Measurements from ENCODE around the gene TTC7B. TPM values are rescaled to one million over a fixed set of nuclear protein-coding genes. Genes with fewer than 3 reads are reported as not detected.

Gene TTC7B
- total RNA-seq, 2 experiments from 2014 or later: 5.6 to 7.8 TPM

- Mint-ChIP-seq H3K9me3 (no peaks in the 10 kb centered on the region), H3K27ac (no peak overlapping the region), H3K4me3 (no peak overlapping the region), H3K36me3 (ENCODE audit: low read depth) (no peaks in the 10 kb centered on the region), H3K4me1 (ENCODE audit: low read depth) (peaks cover 6% of the 10 kb centered on the region), H3K27me3 (peaks cover 22% of the 10 kb centered on the region)
- ATAC-seq (no peak), DNase-seq (no peak)
- no peak for TF ChIP-seq CTCF (IDR thresholded peaks at IDR 0.05)
- CTCF ChIA-PET: interaction anchor here (1.3 kb wide), 1 partner anchor 14 kb away, joined by 3 read pairs; no protein-coding TSS in a partner anchor
- intact Hi-C loops (cut with micrococcal nuclease): no loop called here
- POLR2A ChIA-PET: no interaction called here
Measured at GRCh38 chr14:90507428-90507827, 308.8 kb downstream of the TTC7B start.

- no peaks in the 10 kb centered on the region for H3K36me3 Mint-ChIP-seq (ENCODE audit: low read depth)
- no peak overlapping the region for H3K4me3 Mint-ChIP-seq
- intact Hi-C loops (cut with micrococcal nuclease): no loop called here
- TF ChIP-seq CTCF (IDR thresholded peaks at IDR 0.05): no peak
- peaks cover 6% of the 10 kb centered on the region for H3K4me1 Mint-ChIP-seq (ENCODE audit: low read depth)
- ChIA-PET CTCF (no interaction called here), POLR2A (no interaction called here)
- no peak overlapping the region for H3K27ac Mint-ChIP-seq
- DNase-seq (no peak), ATAC-seq (no peak)
- H3K9me3 Mint-ChIP-seq: no peaks in the 10 kb centered on the region
- peaks cover 28% of the 10 kb centered on the region for H3K27me3 Mint-ChIP-seq
Measured at GRCh38 chr14:90506748-90507147, 309.5 kb downstream of the TTC7B start.

GRCh38 chr14:90505531-90505930 is 310.7 kb downstream of the TTC7B start:
- intact Hi-C loops (cut with micrococcal nuclease): no loop called here
- DNase-seq (no peak), ATAC-seq (no peak)
- Mint-ChIP-seq H3K36me3 (ENCODE audit: low read depth) (no peaks in the 10 kb centered on the region), H3K9me3 (no peaks in the 10 kb centered on the region), H3K4me1 (ENCODE audit: low read depth) (peaks cover 9% of the 10 kb centered on the region), H3K27ac (no peak overlapping the region), H3K27me3 (peaks cover 30% of the 10 kb centered on the region), H3K4me3 (no peak overlapping the region)
- no peak for TF ChIP-seq CTCF (IDR thresholded peaks at IDR 0.05)
- CTCF ChIA-PET: no interaction called here
- POLR2A ChIA-PET: no interaction called here

GRCh38 chr14:90504643-90505042 is 311.6 kb downstream of the TTC7B start:
- CTCF ChIA-PET: no interaction called here
- no peak for TF ChIP-seq CTCF (IDR thresholded peaks at IDR 0.05)
- Mint-ChIP-seq H3K36me3 (ENCODE audit: low read depth) (no peaks in the 10 kb centered on the region), H3K9me3 (no peaks in the 10 kb centered on the region), H3K27me3 (peaks cover 28% of the 10 kb centered on the region), H3K4me1 (ENCODE audit: low read depth) (peaks cover 10% of the 10 kb centered on the region), H3K4me3 (no peak overlapping the region), H3K27ac (no peak overlapping the region)
- ATAC-seq (no peak), DNase-seq (no peak)
- intact Hi-C loops (cut with micrococcal nuclease): no loop called here
- POLR2A ChIA-PET: interaction anchor here (0.8 kb wide), 1 partner anchor 29 kb away, joined by 3 read pairs; no protein-coding TSS in a partner anchor

- peaks cover 4% of the 10 kb centered on the region for H3K4me1 Mint-ChIP-seq (ENCODE audit: low read depth)
- peaks cover 26% of the 10 kb centered on the region for H3K27me3 Mint-ChIP-seq
- intact Hi-C loops (cut with micrococcal nuclease): no loop called here
- CTCF ChIA-PET: no interaction called here
- ATAC-seq (no peak), DNase-seq (no peak)
- no peaks in the 10 kb centered on the region for H3K36me3 Mint-ChIP-seq (ENCODE audit: low read depth)
- POLR2A ChIA-PET: interaction anchor here (0.8 kb wide), 1 partner anchor 28 kb away, joined by 3 read pairs; no protein-coding TSS in a partner anchor
- no peak overlapping the region for H3K4me3 Mint-ChIP-seq
- no peak for TF ChIP-seq CTCF (IDR thresholded peaks at IDR 0.05)
- no peak overlapping the region for H3K27ac Mint-ChIP-seq
- no peaks in the 10 kb centered on the region for H3K9me3 Mint-ChIP-seq
Measured at GRCh38 chr14:90503582-90503981, 312.6 kb downstream of the TTC7B start.

Measured in activated CD8-positive, alpha-beta T cell treated with anti-CD3 and anti-CD28 coated beads for 36 hours (primary cell).